Vagina (tissue), 2 donors: ENCODE data around the gene TRABD2B.

Experiments used
- POLR2A ChIP-seq, 2 donors: fragments of 450-650 bp; IDR thresholded peaks; one replicate each; pipeline ENCODE4 v1.6.1; 2017; ENCODE audit warnings: antibody characterized with exemption in 2 of 2, mild to moderate bottlenecking in 2 of 2, moderate library complexity in 2 of 2
- POLR2AphosphoS5 ChIP-seq, 2 donors: sonication (generic); formaldehyde crosslinking; IDR thresholded peaks; one replicate each; pipeline ENCODE4 v1.9.0; 2017; ENCODE audit warnings: antibody characterized with exemption in 2 of 2, mild to moderate bottlenecking in 2 of 2, low read depth in 1 of 2; ENCODE audit not compliant: insufficient read depth in 1 of 2
- TF ChIP-seq, protein P1 (sequence below), 3 experiments: fragments of 450-650 bp in 2 of 3; fragments of 200-600 bp in 1 of 3; sonication (generic) in 1 of 3; IDR thresholded peaks; one replicate each; pipeline ENCODE4 v1.5.1; 2017 to 2019; ENCODE audit warnings: antibody characterized with exemption in 3 of 3, mild to moderate bottlenecking in 2 of 3, moderate library complexity in 2 of 3

DNA sequence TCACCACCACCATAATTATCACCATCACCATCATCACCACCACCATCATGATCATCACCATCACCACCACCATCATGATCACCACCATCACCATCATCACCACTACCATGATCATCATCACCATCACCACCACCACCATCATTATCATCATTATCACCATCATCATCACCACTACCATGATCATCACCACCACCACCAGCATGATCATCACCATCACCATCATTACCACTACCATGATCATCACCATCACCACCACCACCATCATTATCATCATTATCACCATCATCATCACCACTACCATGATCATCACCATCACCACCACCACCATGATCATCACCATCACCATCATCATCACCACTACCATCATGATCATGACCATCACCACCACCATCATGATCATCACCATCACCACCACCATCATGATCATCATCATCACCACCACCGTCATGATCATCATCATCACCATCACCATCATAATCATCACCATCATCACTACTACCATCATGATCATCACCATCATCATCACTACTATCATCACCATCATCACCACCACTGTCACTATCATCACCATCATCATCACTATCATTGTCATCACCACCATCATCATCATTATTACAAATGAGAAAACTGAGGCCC lies 60.2 kb downstream of the TRABD2B start:
- TF ChIP-seq, protein P1, sequence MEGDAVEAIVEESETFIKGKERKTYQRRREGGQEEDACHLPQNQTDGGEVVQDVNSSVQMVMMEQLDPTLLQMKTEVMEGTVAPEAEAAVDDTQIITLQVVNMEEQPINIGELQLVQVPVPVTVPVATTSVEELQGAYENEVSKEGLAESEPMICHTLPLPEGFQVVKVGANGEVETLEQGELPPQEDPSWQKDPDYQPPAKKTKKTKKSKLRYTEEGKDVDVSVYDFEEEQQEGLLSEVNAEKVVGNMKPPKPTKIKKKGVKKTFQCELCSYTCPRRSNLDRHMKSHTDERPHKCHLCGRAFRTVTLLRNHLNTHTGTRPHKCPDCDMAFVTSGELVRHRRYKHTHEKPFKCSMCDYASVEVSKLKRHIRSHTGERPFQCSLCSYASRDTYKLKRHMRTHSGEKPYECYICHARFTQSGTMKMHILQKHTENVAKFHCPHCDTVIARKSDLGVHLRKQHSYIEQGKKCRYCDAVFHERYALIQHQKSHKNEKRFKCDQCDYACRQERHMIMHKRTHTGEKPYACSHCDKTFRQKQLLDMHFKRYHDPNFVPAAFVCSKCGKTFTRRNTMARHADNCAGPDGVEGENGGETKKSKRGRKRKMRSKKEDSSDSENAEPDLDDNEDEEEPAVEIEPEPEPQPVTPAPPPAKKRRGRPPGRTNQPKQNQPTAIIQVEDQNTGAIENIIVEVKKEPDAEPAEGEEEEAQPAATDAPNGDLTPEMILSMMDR (IDR thresholded peaks at IDR 0.05) = no peak
- TF ChIP-seq POLR2A (IDR thresholded peaks at IDR 0.05) (no peak), POLR2AphosphoS5 (IDR thresholded peaks at IDR 0.05; ENCODE audit: insufficient read depth in 1 of 2, low read depth in 1 of 2) (no peak)
